Nephron (organoid): ENCODE results near the gene PLAC1.

Source experiments
- H3K27ac Mint-ChIP-seq, 3 experiments: 2 replicates each; pipeline ENCODE4 v1.8.0; 2020; ENCODE audit warnings: mixed read lengths in 3 of 3, mild to moderate bottlenecking in 2 of 3, moderate library complexity in 1 of 3
- H3K27me3 Mint-ChIP-seq: 2 replicates; pipeline ENCODE4 v1.8.0; 2021; ENCODE audit warnings: low read depth, mild to moderate bottlenecking, moderate library complexity, mixed read lengths
- H3K36me3 Mint-ChIP-seq: 2 replicates; pipeline ENCODE4 v1.8.0; 2020; ENCODE audit warnings: low read depth, mixed read lengths
- H3K4me1 Mint-ChIP-seq: 2 replicates; pipeline ENCODE4 v1.8.0; 2020; ENCODE audit warnings: mixed read lengths
- H3K4me3 Mint-ChIP-seq, 3 experiments: 2 replicates each; pipeline ENCODE4 v1.8.0; 2020; ENCODE audit warnings: mild to moderate bottlenecking in 3 of 3, mixed read lengths in 3 of 3, moderate library complexity in 2 of 3
- H3K9me3 Mint-ChIP-seq: 2 replicates; pipeline ENCODE4 v1.8.0; 2020; ENCODE audit warnings: mixed read lengths
- CTCF ChIP-seq, 3 experiments: fragments of 200-600 bp; sonication (generic); IDR thresholded peaks; one replicate each; pipeline ENCODE4 v1.5.0; 2021; ENCODE audit warnings: antibody characterized with exemption in 3 of 3; ENCODE audit not compliant: unreplicated experiment in 3 of 3

PLAC1 gene

GRCh38 chrX:134626434-134626833 lies 31.8 kb downstream of the PLAC1 start:
- no peak for TF ChIP-seq CTCF (IDR thresholded peaks at IDR 0.05; ENCODE audit: unreplicated experiment in 3 of 3)
- H3K27me3 Mint-ChIP-seq: no peaks in the 10 kb centered on the region
- H3K4me1 Mint-ChIP-seq: peaks cover 75% of the 10 kb centered on the region
- H3K36me3 Mint-ChIP-seq: no peaks in the 10 kb centered on the region
- H3K4me3 Mint-ChIP-seq: no peak overlapping the region
- H3K9me3 Mint-ChIP-seq: peaks cover 2% of the 10 kb centered on the region
- peak overlapping the region; percentile 48 to 69 (median 62) for H3K27ac Mint-ChIP-seq

- H3K4me1 Mint-ChIP-seq: peaks cover 72% of the 10 kb centered on the region
- peaks cover 2% of the 10 kb centered on the region for H3K9me3 Mint-ChIP-seq
- no peak overlapping the region for H3K4me3 Mint-ChIP-seq
- TF ChIP-seq CTCF (IDR thresholded peaks at IDR 0.05; ENCODE audit: unreplicated experiment in 3 of 3): no peak
- no peaks in the 10 kb centered on the region for H3K27me3 Mint-ChIP-seq
- H3K27ac Mint-ChIP-seq: peak overlapping the region in 1 of 3 experiments; percentile 13
- H3K36me3 Mint-ChIP-seq: no peaks in the 10 kb centered on the region
Observed at GRCh38 chrX:134625315-134625718, 33.0 kb downstream of the PLAC1 start.

- no peaks in the 10 kb centered on the region for H3K36me3 Mint-ChIP-seq
- no peaks in the 10 kb centered on the region for H3K27me3 Mint-ChIP-seq
- peaks cover 2% of the 10 kb centered on the region for H3K9me3 Mint-ChIP-seq
- no peak for TF ChIP-seq CTCF (IDR thresholded peaks at IDR 0.05; ENCODE audit: unreplicated experiment in 3 of 3)
- H3K4me1 Mint-ChIP-seq: peaks cover 73% of the 10 kb centered on the region
- H3K27ac Mint-ChIP-seq: peak overlapping the region; percentile 91 to 93 (median 91)
- no peak overlapping the region for H3K4me3 Mint-ChIP-seq
Observed at GRCh38 chrX:134624046-134624430, 34.2 kb downstream of the PLAC1 start.

GRCh38 chrX:134623293-134624045 lies 34.8 kb downstream of the PLAC1 start:
- Mint-ChIP-seq H3K4me3 (no peak overlapping the region), H3K36me3 (no peaks in the 10 kb centered on the region), H3K27me3 (no peaks in the 10 kb centered on the region), H3K4me1 (peaks cover 70% of the 10 kb centered on the region), H3K9me3 (peaks cover 2% of the 10 kb centered on the region), H3K27ac (peak overlapping the region; percentile 91 to 94 (median 93))
- TF ChIP-seq CTCF (IDR thresholded peaks at IDR 0.05; ENCODE audit: unreplicated experiment in 3 of 3): no peak

- H3K4me1 Mint-ChIP-seq: peaks cover 65% of the 10 kb centered on the region
- H3K9me3 Mint-ChIP-seq: peaks cover 2% of the 10 kb centered on the region
- no peak overlapping the region for H3K4me3 Mint-ChIP-seq
- H3K27ac Mint-ChIP-seq: peak overlapping the region; percentile 91 to 94 (median 93)
- TF ChIP-seq CTCF (IDR thresholded peaks at IDR 0.05; ENCODE audit: unreplicated experiment in 3 of 3): no peak
- H3K27me3 Mint-ChIP-seq: no peaks in the 10 kb centered on the region
- no peaks in the 10 kb centered on the region for H3K36me3 Mint-ChIP-seq
Observed at GRCh38 chrX:134622813-134623185, 35.5 kb downstream of the PLAC1 start.
